AG10803 (cell line): ENCODE data around the gene TDRD6.

Source experiments
- DNase-seq: peaks from one replicate; pipeline ENCODE4 v3.0.0; 2010; ENCODE audit warnings: low read depth
- H3K4me3 ChIP-seq: 2 replicates; pipeline ENCODE4 v1.5.1; 2011; ENCODE audit warnings: mild to moderate bottlenecking, low read length, control low read depth
- CTCF ChIP-seq: conservative IDR thresholded peaks from 2 replicates; pipeline ENCODE4 v1.5.1; 2011; ENCODE audit warnings: mild to moderate bottlenecking, low read length, control low read depth, inconsistent platforms

The TDRD6 gene

GRCh38 chr6:46651006-46651405, 36.7 kb upstream of the TDRD6 start:
- H3K4me3 ChIP-seq: no peak overlapping the region
- no peak for TF ChIP-seq CTCF
- no peak for DNase-seq

- no peak for TF ChIP-seq CTCF
- H3K4me3 ChIP-seq: no peak overlapping the region
- no peak for DNase-seq
Observed at GRCh38 chr6:46651816-46652215, 35.9 kb upstream of the TDRD6 start.

- peak overlapping the region; percentile 76 for H3K4me3 ChIP-seq
- DNase-seq: no peak
Observed at GRCh38 chr6:46652232-46652602, 35.5 kb upstream of the TDRD6 start.

GRCh38 chr6:46652603-46653438, 34.9 kb upstream of the TDRD6 start, which contains the start of the genes CYP39A1 and SLC25A27:
CYP39A1 (minus strand) TSS chr6:46652818; CDS start chr6:46652582, 236 bp downstream.
SLC25A27 (plus strand) TSS chr6:46652975; CDS start chr6:46653193, 218 bp downstream.
- DNase-seq: peak; percentile 67
- no peak for TF ChIP-seq CTCF
- peak within 1 kb of the TSS; percentile 76 for H3K4me3 ChIP-seq

More at GRCh38 chr6:46652232-46652602, 35.5 kb upstream of the TDRD6 start:
- TF ChIP-seq CTCF: no peak

- H3K4me3 ChIP-seq: peak overlapping the region; percentile 76
- no peak for DNase-seq
- no peak for TF ChIP-seq CTCF
Observed at GRCh38 chr6:46653439-46654195, 34.1 kb upstream of the TDRD6 start.

GRCh38 chr6:46655803-46656202, 31.9 kb upstream of the TDRD6 start:
- peak; percentile 25 for TF ChIP-seq CTCF
- H3K4me3 ChIP-seq: no peak overlapping the region
- no peak for DNase-seq

GRCh38 chr6:46657642-46658041, 30.0 kb upstream of the TDRD6 start:
- TF ChIP-seq CTCF: no peak

More at GRCh38 chr6:46657642-46658041, 30.0 kb upstream of the TDRD6 start:
- no peak for DNase-seq
- H3K4me3 ChIP-seq: no peak overlapping the region
